ENCODE results near the gene PLK5.
"Not testable (repeated sequence)": the region's sequence is repeated elsewhere in the genome, so short reads cannot be mapped to it uniquely, and the experiment has no call there.

PLK5 gene

GRCh38 chr19:1526066-1526778 is 2.3 kb downstream of the PLK5 start:
- no peak for DNase-seq

- no peak for DNase-seq
Measured at GRCh38 chr19:1526979-1527649, 3.2 kb downstream of the PLK5 start.

- no peak for DNase-seq
Measured at GRCh38 chr19:1527650-1528309, 3.9 kb downstream of the PLK5 start.

- DNase-seq, result no peak
Measured at GRCh38 chr19:1528596-1529429, 4.9 kb downstream of the PLK5 start.

GRCh38 chr19:1529430-1529816 is 5.5 kb downstream of the PLK5 start:
- DNase-seq, result no peak

GRCh38 chr19:1530856-1531255 is 7.0 kb downstream of the PLK5 start:
- not testable (repeated sequence) for DNase-seq

GRCh38 chr19:1531587-1531986 is 7.7 kb downstream of the PLK5 start:
- no peak for DNase-seq

GRCh38 chr19:1532003-1532402 is 8.1 kb downstream of the PLK5 start:
- DNase-seq, result no peak

GRCh38 chr19:1533510-1534150 is 9.8 kb downstream of the PLK5 start:
- DNase-seq, result no peak

- DNase-seq, result no peak
Measured at GRCh38 chr19:1534972-1535371, 11.1 kb downstream of the PLK5 start.

GRCh38 chr19:1535699-1536098 is 11.8 kb downstream of the PLK5 start:
- not testable (repeated sequence) for DNase-seq

- no peak for DNase-seq
Measured at GRCh38 chr19:1538978-1539377, 15.1 kb downstream of the PLK5 start.

- DNase-seq, result not testable (repeated sequence)
Measured at GRCh38 chr19:1539749-1540148, 15.9 kb downstream of the PLK5 start.

GRCh38 chr19:1540365-1540925 is 16.6 kb downstream of the PLK5 start:
- no peak for DNase-seq

GRCh38 chr19:1549332-1549945 is 25.6 kb downstream of the PLK5 start:
- no peak for DNase-seq

GRCh38 chr19:1551068-1552040 is 27.5 kb downstream of the PLK5 start:
- no peak for DNase-seq

- DNase-seq, result no peak
Measured at GRCh38 chr19:1553415-1553814, 29.5 kb downstream of the PLK5 start.

GRCh38 chr19:1554968-1555367 is 31.1 kb downstream of the PLK5 start:
- DNase-seq, result no peak

GRCh38 chr19:1555487-1556389 is 31.9 kb downstream of the PLK5 start:
- DNase-seq, result no peak
